ENCODE measurements around the gene STOM.

The STOM gene

DNA sequence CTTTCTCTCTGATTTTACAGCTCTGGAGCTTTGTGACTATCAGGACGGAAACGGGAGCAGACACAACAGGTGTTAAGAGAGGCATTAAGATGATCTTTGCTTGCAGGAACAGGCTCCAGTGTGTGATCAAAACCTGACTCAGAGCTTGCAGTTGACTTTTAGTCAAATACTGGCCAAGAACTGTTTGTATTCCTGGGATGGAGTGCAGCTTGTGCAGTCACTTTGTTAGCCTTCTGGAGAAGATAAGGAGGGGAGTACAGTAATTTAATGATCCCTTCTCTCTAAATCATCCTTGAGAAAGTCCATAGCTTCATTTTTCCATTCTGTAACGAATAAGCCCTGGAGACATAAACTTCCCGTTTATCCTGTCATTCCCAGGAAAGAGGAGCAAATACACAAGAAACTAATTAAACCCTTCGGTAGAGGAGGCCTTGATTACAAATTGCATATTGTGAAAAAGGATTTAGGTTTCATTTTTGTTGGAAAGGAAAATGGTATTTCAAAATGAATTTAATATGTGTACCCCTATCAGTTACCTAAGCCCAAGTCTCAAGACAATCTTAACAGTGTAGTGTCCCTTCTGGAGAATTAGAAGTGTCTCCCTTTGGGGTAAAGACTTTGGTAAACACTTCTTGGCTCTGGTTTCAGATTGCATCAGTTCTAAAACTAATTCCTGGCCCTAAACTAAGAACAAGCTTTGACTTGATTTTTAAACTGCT is 3.1 kb upstream of the STOM start (continued):
- TF ChIP-seq, protein P1, sequence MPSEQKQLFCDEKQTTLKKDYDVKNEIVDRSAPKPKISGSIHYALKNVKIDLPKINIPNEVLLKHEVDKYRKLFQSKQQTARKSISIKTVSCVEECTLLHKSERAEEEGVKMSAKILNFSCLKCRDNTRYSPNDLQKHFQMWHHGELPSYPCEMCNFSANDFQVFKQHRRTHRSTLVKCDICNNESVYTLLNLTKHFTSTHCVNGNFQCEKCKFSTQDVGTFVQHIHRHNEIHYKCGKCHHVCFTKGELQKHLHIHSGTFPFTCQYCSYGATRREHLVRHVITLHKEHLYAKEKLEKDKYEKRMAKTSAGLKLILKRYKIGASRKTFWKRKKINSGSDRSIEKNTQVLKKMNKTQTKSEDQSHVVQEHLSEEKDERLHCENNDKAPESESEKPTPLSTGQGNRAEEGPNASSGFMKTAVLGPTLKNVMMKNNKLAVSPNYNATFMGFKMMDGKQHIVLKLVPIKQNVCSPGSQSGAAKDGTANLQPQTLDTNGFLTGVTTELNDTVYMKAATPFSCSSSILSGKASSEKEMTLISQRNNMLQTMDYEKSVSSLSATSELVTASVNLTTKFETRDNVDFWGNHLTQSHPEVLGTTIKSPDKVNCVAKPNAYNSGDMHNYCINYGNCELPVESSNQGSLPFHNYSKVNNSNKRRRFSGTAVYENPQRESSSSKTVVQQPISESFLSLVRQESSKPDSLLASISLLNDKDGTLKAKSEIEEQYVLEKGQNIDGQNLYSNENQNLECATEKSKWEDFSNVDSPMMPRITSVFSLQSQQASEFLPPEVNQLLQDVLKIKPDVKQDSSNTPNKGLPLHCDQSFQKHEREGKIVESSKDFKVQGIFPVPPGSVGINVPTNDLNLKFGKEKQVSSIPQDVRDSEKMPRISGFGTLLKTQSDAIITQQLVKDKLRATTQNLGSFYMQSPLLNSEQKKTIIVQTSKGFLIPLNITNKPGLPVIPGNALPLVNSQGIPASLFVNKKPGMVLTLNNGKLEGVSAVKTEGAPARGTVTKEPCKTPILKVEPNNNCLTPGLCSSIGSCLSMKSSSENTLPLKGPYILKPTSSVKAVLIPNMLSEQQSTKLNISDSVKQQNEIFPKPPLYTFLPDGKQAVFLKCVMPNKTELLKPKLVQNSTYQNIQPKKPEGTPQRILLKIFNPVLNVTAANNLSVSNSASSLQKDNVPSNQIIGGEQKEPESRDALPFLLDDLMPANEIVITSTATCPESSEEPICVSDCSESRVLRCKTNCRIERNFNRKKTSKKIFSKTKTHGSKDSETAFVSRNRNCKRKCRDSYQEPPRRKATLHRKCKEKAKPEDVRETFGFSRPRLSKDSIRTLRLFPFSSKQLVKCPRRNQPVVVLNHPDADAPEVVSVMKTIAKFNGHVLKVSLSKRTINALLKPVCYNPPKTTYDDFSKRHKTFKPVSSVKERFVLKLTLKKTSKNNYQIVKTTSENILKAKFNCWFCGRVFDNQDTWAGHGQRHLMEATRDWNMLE (tag by site-specific recombination; conservative IDR thresholded peaks at IDR 0.05; ENCODE audit: low read depth), result no peak
- TF ChIP-seq GLI2 (tag by site-specific recombination; IDR thresholded peaks at IDR 0.05; ENCODE audit: borderline replicate concordance, low read depth), result no peak
- TF ChIP-seq HOXC10 (CRISPR knock-in tag; IDR thresholded peaks at IDR 0.05), result no peak
- no peak for TF ChIP-seq MEIS1 (CRISPR knock-in tag; IDR thresholded peaks at IDR 0.05; ENCODE audit: borderline replicate concordance)
- TF ChIP-seq ZNF529 (tag by site-specific recombination; IDR thresholded peaks at IDR 0.05; ENCODE audit: insufficient replicate concordance), result no peak
- TF ChIP-seq BCL11B (tag by site-specific recombination; IDR thresholded peaks at IDR 0.05; ENCODE audit: low read depth), result no peak
- TF ChIP-seq, protein P2, sequence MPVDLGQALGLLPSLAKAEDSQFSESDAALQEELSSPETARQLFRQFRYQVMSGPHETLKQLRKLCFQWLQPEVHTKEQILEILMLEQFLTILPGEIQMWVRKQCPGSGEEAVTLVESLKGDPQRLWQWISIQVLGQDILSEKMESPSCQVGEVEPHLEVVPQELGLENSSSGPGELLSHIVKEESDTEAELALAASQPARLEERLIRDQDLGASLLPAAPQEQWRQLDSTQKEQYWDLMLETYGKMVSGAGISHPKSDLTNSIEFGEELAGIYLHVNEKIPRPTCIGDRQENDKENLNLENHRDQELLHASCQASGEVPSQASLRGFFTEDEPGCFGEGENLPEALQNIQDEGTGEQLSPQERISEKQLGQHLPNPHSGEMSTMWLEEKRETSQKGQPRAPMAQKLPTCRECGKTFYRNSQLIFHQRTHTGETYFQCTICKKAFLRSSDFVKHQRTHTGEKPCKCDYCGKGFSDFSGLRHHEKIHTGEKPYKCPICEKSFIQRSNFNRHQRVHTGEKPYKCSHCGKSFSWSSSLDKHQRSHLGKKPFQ (tag by site-specific recombination; IDR thresholded peaks at IDR 0.05), result no peak
- TF ChIP-seq, protein P3, sequence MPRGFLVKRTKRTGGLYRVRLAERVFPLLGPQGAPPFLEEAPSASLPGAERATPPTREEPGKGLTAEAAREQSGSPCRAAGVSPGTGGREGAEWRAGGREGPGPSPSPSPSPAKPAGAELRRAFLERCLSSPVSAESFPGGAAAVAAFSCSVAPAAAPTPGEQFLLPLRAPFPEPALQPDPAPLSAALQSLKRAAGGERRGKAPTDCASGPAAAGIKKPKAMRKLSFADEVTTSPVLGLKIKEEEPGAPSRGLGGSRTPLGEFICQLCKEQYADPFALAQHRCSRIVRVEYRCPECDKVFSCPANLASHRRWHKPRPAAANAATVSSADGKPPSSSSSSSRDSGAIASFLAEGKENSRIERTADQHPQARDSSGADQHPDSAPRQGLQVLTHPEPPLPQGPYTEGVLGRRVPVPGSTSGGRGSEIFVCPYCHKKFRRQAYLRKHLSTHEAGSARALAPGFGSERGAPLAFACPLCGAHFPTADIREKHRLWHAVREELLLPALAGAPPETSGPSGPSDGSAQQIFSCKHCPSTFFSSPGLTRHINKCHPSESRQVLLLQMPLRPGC (tag by site-specific recombination; IDR thresholded peaks at IDR 0.05), result no peak
- 0 out of 2 replicates have a peak, but pooled peaks have one; percentile 24 for TF ChIP-seq ZNF600 (tag by site-specific recombination; IDR thresholded peaks at IDR 0.05)
- no peak for TF ChIP-seq ZNF184 (tag by site-specific recombination; IDR thresholded peaks at IDR 0.05)
- TF ChIP-seq ZNF23 (tag by site-specific recombination; IDR thresholded peaks at IDR 0.05; ENCODE audit: borderline replicate concordance), result no peak
- TF ChIP-seq, protein P4, sequence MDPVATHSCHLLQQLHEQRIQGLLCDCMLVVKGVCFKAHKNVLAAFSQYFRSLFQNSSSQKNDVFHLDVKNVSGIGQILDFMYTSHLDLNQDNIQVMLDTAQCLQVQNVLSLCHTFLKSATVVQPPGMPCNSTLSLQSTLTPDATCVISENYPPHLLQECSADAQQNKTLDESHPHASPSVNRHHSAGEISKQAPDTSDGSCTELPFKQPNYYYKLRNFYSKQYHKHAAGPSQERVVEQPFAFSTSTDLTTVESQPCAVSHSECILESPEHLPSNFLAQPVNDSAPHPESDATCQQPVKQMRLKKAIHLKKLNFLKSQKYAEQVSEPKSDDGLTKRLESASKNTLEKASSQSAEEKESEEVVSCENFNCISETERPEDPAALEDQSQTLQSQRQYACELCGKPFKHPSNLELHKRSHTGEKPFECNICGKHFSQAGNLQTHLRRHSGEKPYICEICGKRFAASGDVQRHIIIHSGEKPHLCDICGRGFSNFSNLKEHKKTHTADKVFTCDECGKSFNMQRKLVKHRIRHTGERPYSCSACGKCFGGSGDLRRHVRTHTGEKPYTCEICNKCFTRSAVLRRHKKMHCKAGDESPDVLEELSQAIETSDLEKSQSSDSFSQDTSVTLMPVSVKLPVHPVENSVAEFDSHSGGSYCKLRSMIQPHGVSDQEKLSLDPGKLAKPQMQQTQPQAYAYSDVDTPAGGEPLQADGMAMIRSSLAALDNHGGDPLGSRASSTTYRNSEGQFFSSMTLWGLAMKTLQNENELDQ (tag by site-specific recombination; IDR thresholded peaks at IDR 0.05; ENCODE audit: low read depth), result no peak
- no peak for TF ChIP-seq ZNF416 (tag by site-specific recombination; IDR thresholded peaks at IDR 0.05)
- TF ChIP-seq ZNF843 (tag by site-specific recombination; IDR thresholded peaks at IDR 0.05), result no peak
- TF ChIP-seq ZNF423 (tag by site-specific recombination; IDR thresholded peaks at IDR 0.05), result no peak
- no peak for TF ChIP-seq ZNF626 (tag by site-specific recombination; IDR thresholded peaks at IDR 0.05)
- peak; percentile 11; the same call in 1 of the 2 replicates for TF ChIP-seq FEZF1 (tag by site-specific recombination; IDR thresholded peaks at IDR 0.05)
- no peak for TF ChIP-seq ZNF19 (tag by site-specific recombination; IDR thresholded peaks at IDR 0.05; ENCODE audit: low read depth)
- no peak for TF ChIP-seq ZNF624 (tag by site-specific recombination; IDR thresholded peaks at IDR 0.05)
- no peak for TF ChIP-seq ZBTB20 (tag by site-specific recombination; IDR thresholded peaks at IDR 0.05)
- TF ChIP-seq ZNF169 (tag by site-specific recombination; IDR thresholded peaks at IDR 0.05), result no peak
- no peak for TF ChIP-seq GLI4 (tag by site-specific recombination; IDR thresholded peaks at IDR 0.05)
- TF ChIP-seq ZNF530 (tag by site-specific recombination; IDR thresholded peaks at IDR 0.05; ENCODE audit: low read depth), result no peak
- no peak for TF ChIP-seq KLF9 (tag by site-specific recombination; IDR thresholded peaks at IDR 0.05; ENCODE audit: low read depth)
- no peak for TF ChIP-seq ZNF223 (tag by site-specific recombination; IDR thresholded peaks at IDR 0.05)
- TF ChIP-seq, protein P5, sequence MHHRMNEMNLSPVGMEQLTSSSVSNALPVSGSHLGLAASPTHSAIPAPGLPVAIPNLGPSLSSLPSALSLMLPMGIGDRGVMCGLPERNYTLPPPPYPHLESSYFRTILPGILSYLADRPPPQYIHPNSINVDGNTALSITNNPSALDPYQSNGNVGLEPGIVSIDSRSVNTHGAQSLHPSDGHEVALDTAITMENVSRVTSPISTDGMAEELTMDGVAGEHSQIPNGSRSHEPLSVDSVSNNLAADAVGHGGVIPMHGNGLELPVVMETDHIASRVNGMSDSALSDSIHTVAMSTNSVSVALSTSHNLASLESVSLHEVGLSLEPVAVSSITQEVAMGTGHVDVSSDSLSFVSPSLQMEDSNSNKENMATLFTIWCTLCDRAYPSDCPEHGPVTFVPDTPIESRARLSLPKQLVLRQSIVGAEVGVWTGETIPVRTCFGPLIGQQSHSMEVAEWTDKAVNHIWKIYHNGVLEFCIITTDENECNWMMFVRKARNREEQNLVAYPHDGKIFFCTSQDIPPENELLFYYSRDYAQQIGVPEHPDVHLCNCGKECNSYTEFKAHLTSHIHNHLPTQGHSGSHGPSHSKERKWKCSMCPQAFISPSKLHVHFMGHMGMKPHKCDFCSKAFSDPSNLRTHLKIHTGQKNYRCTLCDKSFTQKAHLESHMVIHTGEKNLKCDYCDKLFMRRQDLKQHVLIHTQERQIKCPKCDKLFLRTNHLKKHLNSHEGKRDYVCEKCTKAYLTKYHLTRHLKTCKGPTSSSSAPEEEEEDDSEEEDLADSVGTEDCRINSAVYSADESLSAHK (tag by site-specific recombination; IDR thresholded peaks at IDR 0.05), result 0 out of 2 replicates have a peak, but pooled peaks have one; percentile 29
- no peak for TF ChIP-seq ZNF549 (tag by site-specific recombination; IDR thresholded peaks at IDR 0.05)
- no peak for TF ChIP-seq GLIS2 (tag by site-specific recombination; IDR thresholded peaks at IDR 0.05)
